Body of pancreas (tissue), 4 donors: ENCODE measurements around the gene LRRC3B.

Source experiments
- CTCF ChIP-seq, 7 experiments: fragments of 450-650 bp in 4 of 7; fragments of 200-600 bp in 3 of 7; sonication (generic) in 3 of 7; IDR thresholded peaks; one replicate each; pipeline ENCODE4 v1.5.1; 2016 to 2019; ENCODE audit warnings: antibody characterized with exemption in 7 of 7
- POLR2A ChIP-seq, 3 donors: fragments of 450-650 bp; IDR thresholded peaks; one replicate each; pipeline ENCODE4 v1.6.1; 2016; ENCODE audit warnings: antibody characterized with exemption in 3 of 3, mild to moderate bottlenecking in 2 of 3

- TF ChIP-seq CTCF (IDR thresholded peaks at IDR 0.05) (no peak), POLR2A (IDR thresholded peaks at IDR 0.05) (no peak)
Observed at GRCh38 chr3:26574766-26575165, 47.8 kb upstream of the LRRC3B start.
